Trophoblast cell (in vitro differentiated cells and primary cell): ENCODE measurements around the gene PREX1.

Experiments
- DNase-seq, 2 donors: peaks; one replicate each; pipeline ENCODE4 v3.0.0-alpha.2; 2016
- H2AFZ ChIP-seq: 2 replicates; pipeline ENCODE4 v1.6.1; 2013; ENCODE audit warnings: low read length, moderate library complexity, mild to moderate bottlenecking; ENCODE audit not compliant: insufficient read depth, poor library complexity
- H2AK5ac ChIP-seq: 2 replicates; pipeline ENCODE4 v1.6.1; 2013; ENCODE audit warnings: mild to moderate bottlenecking, low read length
- H2BK120ac ChIP-seq: 2 replicates; pipeline ENCODE4 v1.6.1; 2013; ENCODE audit warnings: low read length, mild to moderate bottlenecking, moderate library complexity; ENCODE audit not compliant: insufficient read depth, poor library complexity
- H2BK12ac ChIP-seq: 2 replicates; pipeline ENCODE4 v1.6.1; 2013; ENCODE audit warnings: mild to moderate bottlenecking, low read length, moderate library complexity
- H2BK5ac ChIP-seq: 2 replicates; pipeline ENCODE4 v1.6.1; 2013; ENCODE audit warnings: low read length, low read depth, moderate library complexity, mild to moderate bottlenecking; ENCODE audit not compliant: poor library complexity
- H3K14ac ChIP-seq: 2 replicates; pipeline ENCODE4 v1.6.1; 2013; ENCODE audit warnings: mild to moderate bottlenecking, low read length
- H3K18ac ChIP-seq: 2 replicates; pipeline ENCODE4 v1.6.1; 2013; ENCODE audit warnings: mild to moderate bottlenecking, low read length
- H3K23ac ChIP-seq: 2 replicates; pipeline ENCODE4 v1.6.1; 2013; ENCODE audit warnings: low read length
- H3K27ac ChIP-seq: 2 replicates; pipeline ENCODE4 v1.5.1; 2013; ENCODE audit warnings: low read depth, mild to moderate bottlenecking, inconsistent platforms, low read length, moderate library complexity
- H3K27me3 ChIP-seq: 2 replicates; pipeline ENCODE4 v1.6.1; 2013; ENCODE audit warnings: inconsistent platforms, mild to moderate bottlenecking, low read length, moderate library complexity; ENCODE audit not compliant: insufficient read depth
- H3K36me3 ChIP-seq, 2 experiments: 1 replicate in 1 of 2; 2 replicates in 1 of 2; pipeline ENCODE4 v1.6.1; 2013; ENCODE audit warnings: low read length in 2 of 2, mild to moderate bottlenecking in 2 of 2, moderate library complexity in 1 of 2; ENCODE audit not compliant: insufficient read depth in 2 of 2, control insufficient read depth in 1 of 2
- H3K4ac ChIP-seq: 2 replicates; pipeline ENCODE4 v1.6.1; 2013; ENCODE audit warnings: low read depth, mild to moderate bottlenecking, low read length, moderate library complexity
- H3K4me1 ChIP-seq, 2 experiments: 1 replicate in 1 of 2; 2 replicates in 1 of 2; pipeline ENCODE4 v1.6.1; 2013; ENCODE audit warnings: low read length in 2 of 2, mild to moderate bottlenecking in 2 of 2, moderate library complexity in 1 of 2; ENCODE audit not compliant: insufficient read depth in 2 of 2, control insufficient read depth in 1 of 2
- H3K4me2 ChIP-seq: 2 replicates; pipeline ENCODE4 v1.6.1; 2013; ENCODE audit warnings: inconsistent platforms, mild to moderate bottlenecking, low read length, moderate library complexity
- H3K4me3 ChIP-seq: 2 replicates; pipeline ENCODE4 v1.5.1; 2013; ENCODE audit warnings: mild to moderate bottlenecking, low read depth, low read length, inconsistent platforms
- H3K79me1 ChIP-seq: one replicate; pipeline ENCODE4 v1.6.1; 2013; ENCODE audit warnings: low read length
- H3K79me2 ChIP-seq: 2 replicates; pipeline ENCODE4 v1.6.1; 2013; ENCODE audit warnings: low read length, mild to moderate bottlenecking; ENCODE audit not compliant: control insufficient read depth, insufficient read depth, poor library complexity
- H3K9ac ChIP-seq: 2 replicates; pipeline ENCODE4 v1.6.1; 2013; ENCODE audit warnings: mild to moderate bottlenecking, low read length
- H3K9me3 ChIP-seq: 2 replicates; pipeline ENCODE4 v1.6.1; 2013; ENCODE audit warnings: low read depth, mild to moderate bottlenecking, control low read depth, inconsistent platforms, low read length; ENCODE audit not compliant: insufficient read depth
- H4K12ac ChIP-seq: 2 replicates; pipeline ENCODE4 v1.6.1; 2013; ENCODE audit warnings: low read depth, mild to moderate bottlenecking, low read length, moderate library complexity
- H4K8ac ChIP-seq: 2 replicates; pipeline ENCODE4 v1.6.1; 2013; ENCODE audit warnings: low read depth, mild to moderate bottlenecking, low read length, moderate library complexity
- H4K91ac ChIP-seq: one replicate; pipeline ENCODE4 v1.6.1; 2013; ENCODE audit warnings: low read depth, mild to moderate bottlenecking, low read length, moderate library complexity
- WGBS: extraction: QIAGEN DNeasy Blood & Tissue Kit; methylation state at CpG from one replicate; pipeline ENCODE4 v1.1.7; 2013; ENCODE audit warnings: missing lambda C conversion rate; ENCODE audit not compliant: insufficient read length, insufficient coverage; ENCODE audit errors: extremely low coverage; 5-methylcytosine and 5-hydroxymethylcytosine counted together

The PREX1 gene

DNA sequence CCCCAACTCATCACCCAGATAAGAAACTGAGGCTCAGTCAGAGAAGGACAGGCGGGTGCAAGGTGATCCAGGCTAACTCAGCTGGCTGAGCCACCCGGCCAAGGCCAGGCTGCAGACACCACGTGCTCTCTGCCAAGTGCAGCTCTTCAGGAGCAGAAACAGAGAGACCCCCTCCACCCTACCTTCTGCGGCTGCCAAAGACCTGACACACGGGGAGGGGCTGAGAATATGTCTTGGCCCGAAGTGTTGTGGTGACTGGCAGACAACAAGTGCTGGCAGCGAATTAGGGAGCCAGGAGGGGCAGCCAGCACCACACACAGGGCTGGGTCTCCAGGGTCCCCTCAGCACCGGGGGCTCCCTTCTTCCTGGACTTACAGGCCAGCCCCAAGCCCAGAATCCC lies 22.5 kb downstream of the PREX1 start:
- Histone ChIP-seq H3K4me1 (no peaks in the 10 kb centered on the region), H3K79me1 (no peaks in the 10 kb centered on the region), H3K27me3 (no peaks in the 10 kb centered on the region), H3K27ac (no peak overlapping the region), H3K9ac (no peak overlapping the region), H3K4me2 (no peak overlapping the region), H4K8ac (no peak overlapping the region), H2BK5ac (no peak overlapping the region), H3K14ac (no peak overlapping the region), H3K4ac (no peak overlapping the region), H4K12ac (no peak overlapping the region), H4K91ac (no peak overlapping the region), H3K4me3 (no peak overlapping the region), H3K18ac (no peak overlapping the region), H3K79me2 (no peaks in the 10 kb centered on the region), H3K36me3 (no peaks in the 10 kb centered on the region), H2AK5ac (no peak overlapping the region), H2AFZ (no peak overlapping the region), H3K9me3 (peaks cover 12% of the 10 kb centered on the region), H3K23ac (no peak overlapping the region), H2BK12ac (no peak overlapping the region), H2BK120ac (no peak overlapping the region)
- no CpG with 5 or more reads among the region's 8 CpGs for WGBS
- no peak for DNase-seq

DNA sequence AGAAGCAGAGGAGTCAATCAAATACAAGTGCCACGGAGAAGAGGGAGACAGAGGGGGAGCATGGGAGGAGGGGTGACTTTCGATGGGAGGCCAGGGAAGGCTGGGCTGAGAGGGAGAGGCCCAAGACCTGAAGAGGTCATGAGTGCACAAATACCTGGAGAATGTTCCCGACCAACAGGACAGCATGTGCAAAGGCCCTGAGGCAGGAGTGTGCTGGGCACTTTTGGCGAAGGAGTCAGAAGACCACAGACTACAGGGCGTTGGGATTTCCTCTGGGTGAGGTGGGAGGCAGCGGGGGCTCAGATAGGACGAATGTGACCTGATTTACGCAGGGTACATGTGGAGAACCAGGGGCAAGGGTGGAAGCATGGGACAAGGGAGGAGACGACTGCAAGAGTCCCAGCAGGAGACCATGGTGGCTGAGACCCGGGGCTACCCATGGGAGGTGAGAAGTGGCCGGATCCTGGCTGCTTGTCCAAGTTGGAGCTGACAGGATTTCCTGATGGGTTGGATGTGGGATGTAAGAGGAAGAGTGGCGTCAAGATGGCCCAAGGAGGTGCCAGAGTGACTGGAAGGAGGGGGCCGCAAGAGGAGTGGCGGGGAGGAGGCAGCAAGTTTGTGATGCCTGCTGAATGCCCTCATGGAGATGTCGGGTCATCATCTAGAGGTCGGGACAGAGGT lies 23.4 kb downstream of the PREX1 start:
- Histone ChIP-seq H3K4me2 (no peak overlapping the region), H3K27ac (no peak overlapping the region), H4K91ac (no peak overlapping the region), H3K79me1 (no peaks in the 10 kb centered on the region), H3K9ac (no peak overlapping the region), H3K79me2 (no peaks in the 10 kb centered on the region), H3K4me1 (no peaks in the 10 kb centered on the region), H2BK5ac (no peak overlapping the region), H3K4me3 (no peak overlapping the region), H4K8ac (no peak overlapping the region), H3K23ac (no peak overlapping the region), H3K36me3 (no peaks in the 10 kb centered on the region), H3K27me3 (no peaks in the 10 kb centered on the region), H2BK12ac (no peak overlapping the region), H3K14ac (no peak overlapping the region), H3K9me3 (peaks cover 12% of the 10 kb centered on the region), H2AFZ (no peak overlapping the region), H3K18ac (no peak overlapping the region), H2AK5ac (no peak overlapping the region), H3K4ac (no peak overlapping the region), H2BK120ac (no peak overlapping the region), H4K12ac (no peak overlapping the region)
- WGBS: no CpG with 5 or more reads among the region's 16 CpGs
- no peak for DNase-seq

DNA sequence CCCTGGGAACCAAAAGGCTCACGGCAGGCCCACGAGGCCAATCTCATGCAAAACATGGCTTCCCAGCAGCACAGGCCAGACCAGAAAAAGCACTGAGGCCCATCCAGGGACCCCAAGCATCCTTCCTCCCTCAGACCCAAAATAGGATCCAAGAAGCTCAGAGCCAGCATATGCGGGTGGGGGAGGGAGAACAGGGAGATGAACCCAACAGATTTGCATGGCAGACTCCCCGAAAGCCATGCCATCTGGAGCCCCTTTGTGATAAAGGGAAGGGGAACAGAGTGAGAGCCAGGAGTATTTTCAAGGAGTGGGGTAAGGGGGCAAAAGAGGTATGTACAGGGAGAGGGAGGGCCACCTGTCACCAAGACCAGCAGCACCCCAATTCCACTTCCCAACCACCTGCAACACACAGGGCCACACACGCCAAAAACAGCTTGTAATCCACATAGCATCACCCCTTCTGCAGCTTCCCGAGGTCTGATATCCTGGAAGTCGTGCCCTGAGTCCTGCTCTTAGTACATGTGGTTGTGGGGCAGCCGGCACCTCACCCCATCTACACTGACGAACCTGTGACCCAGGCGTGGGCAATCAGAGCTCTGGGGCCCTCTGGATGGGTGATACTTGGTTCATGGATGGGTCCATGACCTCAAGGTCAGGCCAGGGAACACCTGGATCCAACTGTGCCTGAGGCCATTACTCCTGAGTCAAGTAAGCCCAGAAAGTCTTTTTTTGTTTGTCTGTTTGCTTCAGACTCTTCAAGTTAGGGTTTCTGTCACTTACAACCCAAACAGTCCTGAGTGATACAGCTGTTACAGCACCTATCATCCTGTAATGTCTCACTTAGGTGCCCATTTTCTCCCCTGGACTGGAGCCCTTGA lies 24.4 kb downstream of the PREX1 start:
- Histone ChIP-seq H3K4ac (no peak overlapping the region), H3K79me2 (no peaks in the 10 kb centered on the region), H2AK5ac (no peak overlapping the region), H3K79me1 (no peaks in the 10 kb centered on the region), H4K12ac (no peak overlapping the region), H2AFZ (no peak overlapping the region), H2BK5ac (no peak overlapping the region), H3K18ac (no peak overlapping the region), H3K4me2 (no peak overlapping the region), H3K23ac (no peak overlapping the region), H3K9ac (no peak overlapping the region), H3K27ac (no peak overlapping the region), H4K8ac (no peak overlapping the region), H4K91ac (no peak overlapping the region), H3K4me3 (no peak overlapping the region), H2BK120ac (no peak overlapping the region), H3K27me3 (no peaks in the 10 kb centered on the region), H3K14ac (no peak overlapping the region), H3K36me3 (no peaks in the 10 kb centered on the region), H3K9me3 (peaks cover 12% of the 10 kb centered on the region), H2BK12ac (no peak overlapping the region), H3K4me1 (no peaks in the 10 kb centered on the region)
- WGBS: no CpG with 5 or more reads among the region's 10 CpGs
- DNase-seq: no peak

DNA sequence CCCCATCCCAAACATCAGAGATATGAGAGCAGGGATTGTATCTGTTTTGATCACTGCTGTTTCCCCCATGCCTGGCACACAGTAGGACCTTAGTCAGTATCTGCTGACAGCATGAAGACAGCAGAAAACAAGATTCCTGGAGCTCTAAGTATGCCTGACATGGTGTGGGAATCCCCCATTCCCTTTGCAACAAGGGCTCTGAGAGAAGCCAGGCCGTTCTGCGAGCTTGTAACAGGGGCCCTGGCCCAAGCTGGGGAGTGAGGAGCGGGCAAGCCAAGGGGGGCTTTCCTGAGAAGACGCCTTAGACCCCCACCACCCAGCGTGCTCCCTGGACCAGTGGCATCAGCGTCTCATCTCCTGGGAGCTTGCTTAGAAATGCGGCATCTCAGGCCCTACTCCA lies 25.2 kb downstream of the PREX1 start:
- Histone ChIP-seq H3K4me1 (no peaks in the 10 kb centered on the region), H3K36me3 (no peaks in the 10 kb centered on the region), H3K79me1 (no peaks in the 10 kb centered on the region), H3K4me2 (no peak overlapping the region), H3K9me3 (peaks cover 7% of the 10 kb centered on the region), H3K4ac (no peak overlapping the region), H3K18ac (no peak overlapping the region), H2BK120ac (no peak overlapping the region), H3K79me2 (no peaks in the 10 kb centered on the region), H3K9ac (no peak overlapping the region), H2BK12ac (no peak overlapping the region), H2AFZ (no peak overlapping the region), H3K23ac (no peak overlapping the region), H3K27ac (no peak overlapping the region), H3K27me3 (no peaks in the 10 kb centered on the region), H2BK5ac (no peak overlapping the region), H2AK5ac (no peak overlapping the region), H3K4me3 (no peak overlapping the region), H3K14ac (no peak overlapping the region), H4K91ac (no peak overlapping the region), H4K8ac (no peak overlapping the region), H4K12ac (no peak overlapping the region)
- no CpG with 5 or more reads among the region's 7 CpGs for WGBS
- no peak for DNase-seq
